ENCODE results near the gene LARGE2. TPM values are rescaled to one million over a fixed set of nuclear protein-coding genes. Genes with fewer than 3 reads are reported as not detected.

The LARGE2 gene
- total RNA-seq, 1 experiment from 2014 or later, result 10.8 TPM

GRCh38 chr11:45884596-45885185, 37.8 kb upstream of the LARGE2 start:
- no peaks in the 10 kb centered on the region for H3K27me3 ChIP-seq (ENCODE audit: low read length)
- H3K79me2 ChIP-seq (ENCODE audit: low read length), result no peaks in the 10 kb centered on the region
- peaks cover 11% of the 10 kb centered on the region for H3K4me1 ChIP-seq (ENCODE audit: low read length)
- no peaks in the 10 kb centered on the region for H3K9me2 ChIP-seq (replicated peaks; ENCODE audit: insufficient read depth, low read length)
- DNase-seq, result no peak
- no peak overlapping the region for H3K9ac ChIP-seq (ENCODE audit: low read length)
- peak overlapping the region; percentile 65 for H3K4me2 ChIP-seq (ENCODE audit: low read depth, low read length, poor library complexity, severe bottlenecking)
- H4K20me1 ChIP-seq (ENCODE audit: insufficient read depth, low read depth, low read length), result peaks cover 6% of the 10 kb centered on the region; the same call in 1 of the 2 replicates
- H3K36me3 ChIP-seq (ENCODE audit: insufficient read depth, low read length), result no peaks in the 10 kb centered on the region
- H3K9me3 ChIP-seq (ENCODE audit: low read length), result no peaks in the 10 kb centered on the region
- no peak overlapping the region for H2AFZ ChIP-seq (ENCODE audit: low read length)
- H3K27ac ChIP-seq (ENCODE audit: low read length), result no peak overlapping the region
- H3K4me3 ChIP-seq (ENCODE audit: low read length), result peak overlapping the region; percentile 64; the same call in 1 of the 2 replicates

GRCh38 chr11:45885274-45885920, 37.1 kb upstream of the LARGE2 start, which contains the start of gene MAPK8IP1:
Gene MAPK8IP1, plus strand, starts transcription at chr11:45885651. Its CDS starts 170 bp downstream, at chr11:45885821.
- peaks cover 11% of the 10 kb centered on the region for H3K4me1 ChIP-seq (ENCODE audit: low read length)

DNA sequence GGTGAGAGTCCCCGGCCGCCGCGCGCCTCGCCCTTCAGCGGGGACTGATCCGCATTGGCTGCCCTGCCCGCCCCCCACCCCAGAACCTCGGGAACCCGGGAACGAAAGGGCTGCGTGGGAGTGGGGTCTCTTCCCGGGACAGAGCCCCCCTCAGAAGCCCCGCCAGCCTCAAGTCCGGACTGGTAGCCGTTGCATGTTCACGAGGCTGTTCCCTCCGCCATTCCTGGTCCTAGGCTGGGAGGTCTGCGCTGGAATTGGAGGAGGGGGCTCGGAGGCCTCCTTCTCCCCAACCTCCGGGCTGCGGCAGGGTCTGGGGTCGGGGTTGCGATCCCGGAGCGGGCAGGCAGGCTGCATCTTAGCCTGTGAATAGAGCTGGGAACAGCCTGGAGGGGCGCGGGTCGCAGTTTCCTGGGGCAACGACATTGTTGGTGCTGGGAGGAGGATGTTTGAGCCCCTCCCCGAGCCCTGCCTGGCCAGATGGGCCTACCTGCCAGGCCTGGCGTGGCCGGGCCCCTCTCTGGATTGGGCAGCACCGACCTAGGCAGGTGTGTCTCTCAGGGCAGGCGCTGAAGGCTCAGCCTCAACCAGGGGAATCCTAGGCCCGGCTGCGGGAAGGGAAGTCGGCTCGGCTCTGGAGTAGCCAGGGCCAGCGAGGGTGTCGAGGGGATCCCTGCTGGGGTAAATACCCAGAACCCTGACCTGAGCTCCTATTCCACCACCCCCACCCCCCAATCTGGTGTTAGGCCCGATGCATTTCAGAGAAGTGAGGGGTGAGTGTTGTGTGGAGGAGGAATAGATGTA, 36.3 kb upstream of the LARGE2 start:
- H3K27ac ChIP-seq (ENCODE audit: low read length), result no peak overlapping the region
- H4K20me1 ChIP-seq (ENCODE audit: insufficient read depth, low read depth, low read length), result peaks cover 6% of the 10 kb centered on the region; the same call in 1 of the 2 replicates
- no peaks in the 10 kb centered on the region for H3K27me3 ChIP-seq (ENCODE audit: low read length)
- no peak for DNase-seq
- H3K36me3 ChIP-seq (ENCODE audit: insufficient read depth, low read length), result no peaks in the 10 kb centered on the region
- peak overlapping the region; percentile 72 for H3K4me3 ChIP-seq (ENCODE audit: low read length)
- no peaks in the 10 kb centered on the region for H3K79me2 ChIP-seq (ENCODE audit: low read length)
- H3K9ac ChIP-seq (ENCODE audit: low read length), result peak overlapping the region; percentile 58
- peaks cover 11% of the 10 kb centered on the region for H3K4me1 ChIP-seq (ENCODE audit: low read length)
- H3K4me2 ChIP-seq (ENCODE audit: low read depth, low read length, poor library complexity, severe bottlenecking), result peak overlapping the region; percentile 80
- H3K9me3 ChIP-seq (ENCODE audit: low read length), result no peaks in the 10 kb centered on the region
- no peak overlapping the region for H2AFZ ChIP-seq (ENCODE audit: low read length)
- no peaks in the 10 kb centered on the region for H3K9me2 ChIP-seq (replicated peaks; ENCODE audit: insufficient read depth, low read length)

More at GRCh38 chr11:45885274-45885920, 37.1 kb upstream of the LARGE2 start, which contains the start of gene MAPK8IP1:
- Histone ChIP-seq H3K4me3 (ENCODE audit: low read length) (peak within 1 kb of the TSS; percentile 72), H4K20me1 (ENCODE audit: insufficient read depth, low read depth, low read length) (peaks cover 6% of the 10 kb centered on the region; the same call in 1 of the 2 replicates), H3K36me3 (ENCODE audit: insufficient read depth, low read length) (no peaks in the 10 kb centered on the region), H3K9me3 (ENCODE audit: low read length) (no peaks in the 10 kb centered on the region), H3K9me2 (replicated peaks; ENCODE audit: insufficient read depth, low read length) (no peaks in the 10 kb centered on the region), H3K27me3 (ENCODE audit: low read length) (no peaks in the 10 kb centered on the region), H3K79me2 (ENCODE audit: low read length) (no peaks in the 10 kb centered on the region), H2AFZ (ENCODE audit: low read length) (no peak within 1 kb of the TSS), H3K9ac (ENCODE audit: low read length) (peak within 1 kb of the TSS; percentile 58), H3K4me2 (ENCODE audit: low read depth, low read length, poor library complexity, severe bottlenecking) (peak within 1 kb of the TSS; percentile 80), H3K27ac (ENCODE audit: low read length) (no peak within 1 kb of the TSS)
- peak; percentile 84 for DNase-seq

- H3K9me2 ChIP-seq (replicated peaks; ENCODE audit: insufficient read depth, low read length), result no peaks in the 10 kb centered on the region
- peaks cover 6% of the 10 kb centered on the region; the same call in 1 of the 2 replicates for H4K20me1 ChIP-seq (ENCODE audit: insufficient read depth, low read depth, low read length)
- DNase-seq, result no peak
- H3K27ac ChIP-seq (ENCODE audit: low read length), result no peak overlapping the region
- no peak overlapping the region for H3K9ac ChIP-seq (ENCODE audit: low read length)
- H2AFZ ChIP-seq (ENCODE audit: low read length), result no peak overlapping the region
- peaks cover 11% of the 10 kb centered on the region for H3K4me1 ChIP-seq (ENCODE audit: low read length)
- H3K36me3 ChIP-seq (ENCODE audit: insufficient read depth, low read length), result no peaks in the 10 kb centered on the region
- no peak overlapping the region for H3K4me3 ChIP-seq (ENCODE audit: low read length)
- no peaks in the 10 kb centered on the region for H3K9me3 ChIP-seq (ENCODE audit: low read length)
- H3K27me3 ChIP-seq (ENCODE audit: low read length), result no peaks in the 10 kb centered on the region
- H3K4me2 ChIP-seq (ENCODE audit: low read depth, low read length, poor library complexity, severe bottlenecking), result no peak overlapping the region
- H3K79me2 ChIP-seq (ENCODE audit: low read length), result no peaks in the 10 kb centered on the region
Observed at GRCh38 chr11:45886816-45887520, 35.5 kb upstream of the LARGE2 start.

DNA sequence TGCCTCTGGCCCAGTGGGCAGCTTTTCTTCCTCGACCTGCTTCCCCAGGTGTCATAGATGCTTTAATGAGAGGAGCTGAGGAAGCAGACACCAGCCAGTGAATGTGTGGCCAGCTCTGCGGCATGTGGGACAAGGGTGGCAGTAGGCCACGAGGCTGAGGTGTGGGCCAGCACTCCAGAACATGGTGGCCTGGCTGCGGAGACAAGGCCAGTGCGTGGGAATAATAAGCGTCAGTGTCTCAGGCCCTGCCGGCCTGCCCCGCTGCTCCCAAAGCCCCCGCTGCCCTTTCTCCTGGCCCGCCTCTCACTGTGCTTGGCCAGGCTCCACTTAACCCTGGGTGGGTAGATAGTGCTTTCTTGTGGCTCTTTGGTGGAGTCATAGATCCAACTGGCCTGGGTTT, 34.9 kb upstream of the LARGE2 start:
- no peaks in the 10 kb centered on the region for H3K36me3 ChIP-seq (ENCODE audit: insufficient read depth, low read length)
- H3K4me2 ChIP-seq (ENCODE audit: low read depth, low read length, poor library complexity, severe bottlenecking), result no peak overlapping the region
- peaks cover 6% of the 10 kb centered on the region; the same call in 1 of the 2 replicates for H4K20me1 ChIP-seq (ENCODE audit: insufficient read depth, low read depth, low read length)
- no peaks in the 10 kb centered on the region for H3K9me2 ChIP-seq (replicated peaks; ENCODE audit: insufficient read depth, low read length)
- no peaks in the 10 kb centered on the region for H3K9me3 ChIP-seq (ENCODE audit: low read length)
- peaks cover 11% of the 10 kb centered on the region for H3K4me1 ChIP-seq (ENCODE audit: low read length)
- no peak overlapping the region for H3K9ac ChIP-seq (ENCODE audit: low read length)
- H3K79me2 ChIP-seq (ENCODE audit: low read length), result no peaks in the 10 kb centered on the region
- no peak overlapping the region for H3K27ac ChIP-seq (ENCODE audit: low read length)
- no peak overlapping the region for H2AFZ ChIP-seq (ENCODE audit: low read length)
- no peak for DNase-seq
- H3K4me3 ChIP-seq (ENCODE audit: low read length), result no peak overlapping the region
- H3K27me3 ChIP-seq (ENCODE audit: low read length), result no peaks in the 10 kb centered on the region

GRCh38 chr11:45889555-45889954, 32.9 kb upstream of the LARGE2 start:
- no peak overlapping the region for H2AFZ ChIP-seq (ENCODE audit: low read length)
- H3K4me1 ChIP-seq (ENCODE audit: low read length), result peaks cover 11% of the 10 kb centered on the region
- peaks cover 3% of the 10 kb centered on the region; the same call in 1 of the 2 replicates for H4K20me1 ChIP-seq (ENCODE audit: insufficient read depth, low read depth, low read length)
- H3K36me3 ChIP-seq (ENCODE audit: insufficient read depth, low read length), result no peaks in the 10 kb centered on the region
- no peaks in the 10 kb centered on the region for H3K9me3 ChIP-seq (ENCODE audit: low read length)
- H3K4me2 ChIP-seq (ENCODE audit: low read depth, low read length, poor library complexity, severe bottlenecking), result no peak overlapping the region
- H3K4me3 ChIP-seq (ENCODE audit: low read length), result no peak overlapping the region
- no peaks in the 10 kb centered on the region for H3K9me2 ChIP-seq (replicated peaks; ENCODE audit: insufficient read depth, low read length)
- H3K27ac ChIP-seq (ENCODE audit: low read length), result no peak overlapping the region
- H3K79me2 ChIP-seq (ENCODE audit: low read length), result no peaks in the 10 kb centered on the region
- H3K27me3 ChIP-seq (ENCODE audit: low read length), result no peaks in the 10 kb centered on the region
- DNase-seq, result no peak
- no peak overlapping the region for H3K9ac ChIP-seq (ENCODE audit: low read length)

- H3K79me2 ChIP-seq (ENCODE audit: low read length), result no peaks in the 10 kb centered on the region
- peaks cover 3% of the 10 kb centered on the region; the same call in 1 of the 2 replicates for H4K20me1 ChIP-seq (ENCODE audit: insufficient read depth, low read depth, low read length)
- no peak overlapping the region for H2AFZ ChIP-seq (ENCODE audit: low read length)
- H3K36me3 ChIP-seq (ENCODE audit: insufficient read depth, low read length), result no peaks in the 10 kb centered on the region
- no peak overlapping the region for H3K4me3 ChIP-seq (ENCODE audit: low read length)
- no peak overlapping the region for H3K27ac ChIP-seq (ENCODE audit: low read length)
- no peaks in the 10 kb centered on the region for H3K9me3 ChIP-seq (ENCODE audit: low read length)
- no peaks in the 10 kb centered on the region for H3K27me3 ChIP-seq (ENCODE audit: low read length)
- peaks cover 11% of the 10 kb centered on the region for H3K4me1 ChIP-seq (ENCODE audit: low read length)
- no peak overlapping the region for H3K4me2 ChIP-seq (ENCODE audit: low read depth, low read length, poor library complexity, severe bottlenecking)
- no peak overlapping the region for H3K9ac ChIP-seq (ENCODE audit: low read length)
- no peaks in the 10 kb centered on the region for H3K9me2 ChIP-seq (replicated peaks; ENCODE audit: insufficient read depth, low read length)
- DNase-seq, result no peak
Observed at GRCh38 chr11:45889966-45890365, 32.5 kb upstream of the LARGE2 start.

Data from Karpas-422 (cell line).